ENCODE measurements around the gene KCTD4.

DNA sequence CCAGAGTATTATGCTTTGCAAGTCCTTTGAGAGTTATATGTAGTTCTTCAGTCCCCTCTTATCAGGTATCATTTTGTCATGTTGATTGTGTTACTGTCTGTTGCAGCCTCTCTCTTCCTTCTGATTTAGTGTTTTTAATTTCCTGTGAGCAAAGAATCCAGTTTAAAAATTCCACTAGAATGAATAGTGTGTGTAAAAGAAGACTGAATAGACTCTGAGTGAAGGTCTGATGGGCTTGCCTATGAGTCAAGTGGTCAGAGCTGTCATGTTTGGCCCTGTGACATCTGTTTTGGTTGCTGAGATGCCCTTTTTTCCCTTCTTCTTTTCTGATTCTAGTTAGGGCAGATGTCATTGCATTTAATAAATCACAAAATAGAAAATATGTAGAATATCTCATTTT, 23.3 kb upstream of the KCTD4 start:
- TF ChIP-seq POLR2A (IDR thresholded peaks at IDR 0.05), result no peak
- TF ChIP-seq, protein P1, sequence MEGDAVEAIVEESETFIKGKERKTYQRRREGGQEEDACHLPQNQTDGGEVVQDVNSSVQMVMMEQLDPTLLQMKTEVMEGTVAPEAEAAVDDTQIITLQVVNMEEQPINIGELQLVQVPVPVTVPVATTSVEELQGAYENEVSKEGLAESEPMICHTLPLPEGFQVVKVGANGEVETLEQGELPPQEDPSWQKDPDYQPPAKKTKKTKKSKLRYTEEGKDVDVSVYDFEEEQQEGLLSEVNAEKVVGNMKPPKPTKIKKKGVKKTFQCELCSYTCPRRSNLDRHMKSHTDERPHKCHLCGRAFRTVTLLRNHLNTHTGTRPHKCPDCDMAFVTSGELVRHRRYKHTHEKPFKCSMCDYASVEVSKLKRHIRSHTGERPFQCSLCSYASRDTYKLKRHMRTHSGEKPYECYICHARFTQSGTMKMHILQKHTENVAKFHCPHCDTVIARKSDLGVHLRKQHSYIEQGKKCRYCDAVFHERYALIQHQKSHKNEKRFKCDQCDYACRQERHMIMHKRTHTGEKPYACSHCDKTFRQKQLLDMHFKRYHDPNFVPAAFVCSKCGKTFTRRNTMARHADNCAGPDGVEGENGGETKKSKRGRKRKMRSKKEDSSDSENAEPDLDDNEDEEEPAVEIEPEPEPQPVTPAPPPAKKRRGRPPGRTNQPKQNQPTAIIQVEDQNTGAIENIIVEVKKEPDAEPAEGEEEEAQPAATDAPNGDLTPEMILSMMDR (IDR thresholded peaks at IDR 0.05), result no peak

All from testis (tissue), 2 donors.